Spleen (tissue), 11 donors: ENCODE results near the gene COL5A1. TPM values are rescaled to one million over a fixed set of nuclear protein-coding genes. Genes with fewer than 3 reads are reported as not detected.
"Not testable (repeated sequence)": the region's sequence is repeated elsewhere in the genome, so short reads cannot be mapped to it uniquely, and the experiment has no call there.

Source experiments
- DNase-seq: peaks from one replicate; pipeline ENCODE4 v3.0.0-alpha.2; 2020
- H3K27ac ChIP-seq, 8 donors: fragments of 200-600 bp; sonication (generic) in 7 of 8; 1 replicate in 4 of 8; 2 replicates in 4 of 8; pipeline versions ENCODE4 v1.5.0 to v1.8.0; 2016 to 2021; ENCODE audit warnings: inconsistent platforms in 4 of 8, mild to moderate bottlenecking in 4 of 8, moderate library complexity in 1 of 8
- H3K27me3 ChIP-seq, 7 donors: fragments of 200-600 bp; sonication (generic) in 6 of 7; replicated peaks in 1 of 7; 1 replicate in 4 of 7; 2 replicates in 3 of 7; pipeline versions ENCODE4 v1.5.0 to v1.8.0; 2016 to 2021; ENCODE audit warnings: inconsistent platforms in 3 of 7, mild to moderate bottlenecking in 1 of 7
- H3K36me3 ChIP-seq, 6 donors: fragments of 200-600 bp; sonication (generic) in 5 of 6; 1 replicate in 4 of 6; 2 replicates in 2 of 6; pipeline versions ENCODE4 v1.5.0 to v1.8.0; 2016 to 2021; ENCODE audit warnings: inconsistent platforms in 2 of 6
- H3K4me1 ChIP-seq, 6 donors: fragments of 200-600 bp; sonication (generic) in 5 of 6; 1 replicate in 3 of 6; 2 replicates in 3 of 6; pipeline versions ENCODE4 v1.5.0 to v1.8.0; 2016 to 2021; ENCODE audit warnings: inconsistent platforms in 3 of 6
- H3K4me3 ChIP-seq, 8 donors: fragments of 200-600 bp; sonication (generic) in 7 of 8; 1 replicate in 4 of 8; 2 replicates in 4 of 8; pipeline versions ENCODE4 v1.5.0 to v1.8.0; 2016 to 2021; ENCODE audit warnings: inconsistent platforms in 4 of 8, mild to moderate bottlenecking in 4 of 8, moderate library complexity in 2 of 8
- H3K9me3 ChIP-seq, 8 donors: fragments of 200-600 bp; sonication (generic) in 7 of 8; 1 replicate in 4 of 8; 2 replicates in 4 of 8; pipeline versions ENCODE4 v1.5.0 to v1.8.0; 2016 to 2021; ENCODE audit warnings: inconsistent platforms in 4 of 8
- POLR2A ChIP-seq, 3 donors: fragments of 450-650 bp; IDR thresholded peaks; one replicate each; pipeline ENCODE4 v1.5.1; 2017; ENCODE audit warnings: antibody characterized with exemption in 3 of 3, mild to moderate bottlenecking in 1 of 3
- POLR2AphosphoS5 ChIP-seq, 3 donors: sonication (generic); formaldehyde crosslinking; IDR thresholded peaks; one replicate each; pipeline ENCODE4 v1.5.1; 2017; ENCODE audit warnings: antibody characterized with exemption in 3 of 3
- WGBS, 5 donors: extraction: QIAGEN DNeasy Blood & Tissue Kit in 3 of 5; methylation state at CpG; one replicate each; pipeline versions ENCODE4 v1.1.5 to v1.1.7; 2013 to 2018; 5-methylcytosine and 5-hydroxymethylcytosine counted together
- intact Hi-C: fragments of 100-400 bp; cut with DNase I; formaldehyde crosslinking; loops from one replicate; pipeline ENCODE4 v1.15.0; 2023; ENCODE audit warnings: low total_unique reads
- polyA plus RNA-seq, 3 donors: library from polyadenylated mRNA; stranded (reverse); fragments of 200-250 nt; gene quantifications; one replicate each; pipeline ENCODE4 v1.2.1, GENCODE V29; 2013
- total RNA-seq, 7 donors: library from RNA; depleted of rRNA in 3 of 7; stranded (reverse); fragments of >200 nt in 3 of 7; fragmentation: NEBNext Ultra II Directional in 4 of 7; extraction: Animal tissue kit (Norgen Biotek cat#: 25700) in 4 of 7; gene quantifications; one replicate each; pipeline versions ENCODE4 v1.1.0 to v1.2.1, GENCODE V29; 2016 to 2021
- TF ChIP-seq, protein P1 (sequence below), 11 experiments: fragments of 200-600 bp in 7 of 11; fragments of 450-650 bp in 4 of 11; sonication (generic) in 4 of 11; IDR thresholded peaks in 8 of 11; conservative IDR thresholded peaks in 3 of 11; 1 replicate in 7 of 11; 2 replicates in 4 of 11; pipeline versions ENCODE4 v1.4.0 to v1.8.0; 2016 to 2021; ENCODE audit warnings: antibody characterized with exemption in 11 of 11, inconsistent platforms in 4 of 11, mild to moderate bottlenecking in 1 of 11
- donor health status: healthy with polysubstance abuse.
- donor health status: DM: no; HTN: no; CAD: no; lungs with moderate emphysema.
- donor health status: DM: no; HTN: no; CAD: no.
- donor health status: Bipolar disorder and iron deficiency.
- donor health status: healthy.
- donor health status: DM: no; HTN: no; CAD: no.
- donor health status: DM: yes; HTN: yes; CAD: no.

Gene COL5A1
- total and polyA plus RNA-seq, 10 donors: 2.6 to 50.6 (median 23.7) TPM

DNA sequence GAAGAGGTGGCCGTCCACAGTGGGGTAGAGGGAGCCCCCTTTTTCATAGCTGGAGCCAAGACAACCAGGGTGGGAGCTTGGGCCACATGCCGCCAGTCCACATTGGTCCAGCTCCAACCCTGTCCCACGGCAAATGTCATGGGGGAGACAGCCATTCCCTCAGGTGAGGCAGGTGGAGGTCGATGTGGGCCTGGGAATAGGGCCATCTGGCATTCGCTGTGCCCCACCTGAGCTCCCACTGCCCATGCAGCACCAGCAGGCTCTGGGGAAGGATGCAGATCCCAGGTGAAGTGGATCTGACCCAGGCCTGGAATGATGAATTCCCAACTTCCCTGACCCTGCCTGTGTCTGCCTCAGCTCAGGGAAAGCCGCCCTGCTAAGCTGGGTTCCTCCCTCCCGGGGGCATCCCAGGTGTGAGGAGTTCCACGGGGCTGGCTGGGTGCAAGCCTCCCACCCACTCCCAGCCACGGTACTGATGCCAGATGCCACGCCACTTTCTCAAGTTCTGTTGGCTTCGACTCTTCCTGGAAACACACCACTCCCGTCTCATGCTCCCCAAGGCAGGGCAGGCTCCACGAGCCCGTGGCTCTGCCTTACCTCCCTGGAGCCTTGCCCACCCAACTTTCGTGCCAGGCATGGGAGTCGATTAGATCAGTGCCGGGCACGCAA, 213.8 kb downstream of the COL5A1 start:
- WGBS, 5 donors: 81 to 91% (median 87%) methylated on average over 16 to 18 of the region's 18 CpGs
- H3K27ac ChIP-seq: no peak overlapping the region
- peak; percentile 55 for DNase-seq
- H3K9me3 ChIP-seq: peaks cover 0 to 12% (median 0%) of the 10 kb centered on the region in 8 donors
- TF ChIP-seq POLR2AphosphoS5 (IDR thresholded peaks at IDR 0.05) (no peak), POLR2A (IDR thresholded peaks at IDR 0.05) (no peak)
- TF ChIP-seq, protein P1, sequence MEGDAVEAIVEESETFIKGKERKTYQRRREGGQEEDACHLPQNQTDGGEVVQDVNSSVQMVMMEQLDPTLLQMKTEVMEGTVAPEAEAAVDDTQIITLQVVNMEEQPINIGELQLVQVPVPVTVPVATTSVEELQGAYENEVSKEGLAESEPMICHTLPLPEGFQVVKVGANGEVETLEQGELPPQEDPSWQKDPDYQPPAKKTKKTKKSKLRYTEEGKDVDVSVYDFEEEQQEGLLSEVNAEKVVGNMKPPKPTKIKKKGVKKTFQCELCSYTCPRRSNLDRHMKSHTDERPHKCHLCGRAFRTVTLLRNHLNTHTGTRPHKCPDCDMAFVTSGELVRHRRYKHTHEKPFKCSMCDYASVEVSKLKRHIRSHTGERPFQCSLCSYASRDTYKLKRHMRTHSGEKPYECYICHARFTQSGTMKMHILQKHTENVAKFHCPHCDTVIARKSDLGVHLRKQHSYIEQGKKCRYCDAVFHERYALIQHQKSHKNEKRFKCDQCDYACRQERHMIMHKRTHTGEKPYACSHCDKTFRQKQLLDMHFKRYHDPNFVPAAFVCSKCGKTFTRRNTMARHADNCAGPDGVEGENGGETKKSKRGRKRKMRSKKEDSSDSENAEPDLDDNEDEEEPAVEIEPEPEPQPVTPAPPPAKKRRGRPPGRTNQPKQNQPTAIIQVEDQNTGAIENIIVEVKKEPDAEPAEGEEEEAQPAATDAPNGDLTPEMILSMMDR (IDR thresholded peaks at IDR 0.05 in 8 of 11, conservative IDR thresholded peaks at IDR 0.05 in 3 of 11): no peak
- H3K27me3 ChIP-seq: peaks cover 0 to 34% (median 0%) of the 10 kb centered on the region in 7 donors
- H3K4me3 ChIP-seq: no peak overlapping the region
- intact Hi-C loops: no loop called here
- H3K36me3 ChIP-seq: no peaks in the 10 kb centered on the region
- no peaks in the 10 kb centered on the region for H3K4me1 ChIP-seq

DNA sequence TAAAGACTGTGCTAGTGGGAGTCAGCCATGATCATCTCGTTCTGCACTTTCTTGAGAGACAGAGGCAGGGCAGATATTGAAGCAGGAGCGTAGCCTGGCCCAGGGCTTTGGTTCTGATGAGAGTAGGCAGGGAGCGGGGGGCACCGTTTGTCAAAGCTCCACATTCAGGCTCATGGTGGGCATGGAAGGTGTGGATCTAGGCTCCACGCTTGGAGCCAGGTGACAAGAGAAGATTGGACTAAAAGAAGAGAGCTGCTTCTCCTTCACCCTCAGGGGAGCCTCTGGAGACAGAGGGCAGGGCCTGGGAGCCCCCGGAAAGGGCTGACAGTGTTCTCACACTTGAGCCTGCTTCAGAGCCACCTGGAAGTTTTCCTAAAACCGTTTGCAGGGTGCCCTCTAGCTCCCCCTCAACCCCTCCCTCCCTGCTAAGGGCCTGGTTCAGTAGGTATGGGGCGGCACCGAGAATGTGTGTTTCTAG, 214.3 kb downstream of the COL5A1 start:
- TF ChIP-seq, protein P1 (IDR thresholded peaks at IDR 0.05 in 8 of 11, conservative IDR thresholded peaks at IDR 0.05 in 3 of 11): no peak
- TF ChIP-seq POLR2AphosphoS5 (IDR thresholded peaks at IDR 0.05): no peak
- TF ChIP-seq POLR2A (IDR thresholded peaks at IDR 0.05): no peak
- WGBS, 5 donors: 80 to 90% (median 85%) methylated on average over 9 of the region's 9 CpGs
- H3K36me3 ChIP-seq: no peaks in the 10 kb centered on the region
- H3K9me3 ChIP-seq: peaks cover 0 to 7% (median 0%) of the 10 kb centered on the region in 8 donors
- H3K4me1 ChIP-seq: no peaks in the 10 kb centered on the region
- H3K27ac ChIP-seq: no peak overlapping the region
- DNase-seq: no peak
- intact Hi-C loops: no loop called here
- H3K4me3 ChIP-seq: no peak overlapping the region
- H3K27me3 ChIP-seq: peaks cover 0 to 34% (median 0%) of the 10 kb centered on the region in 7 donors

DNA sequence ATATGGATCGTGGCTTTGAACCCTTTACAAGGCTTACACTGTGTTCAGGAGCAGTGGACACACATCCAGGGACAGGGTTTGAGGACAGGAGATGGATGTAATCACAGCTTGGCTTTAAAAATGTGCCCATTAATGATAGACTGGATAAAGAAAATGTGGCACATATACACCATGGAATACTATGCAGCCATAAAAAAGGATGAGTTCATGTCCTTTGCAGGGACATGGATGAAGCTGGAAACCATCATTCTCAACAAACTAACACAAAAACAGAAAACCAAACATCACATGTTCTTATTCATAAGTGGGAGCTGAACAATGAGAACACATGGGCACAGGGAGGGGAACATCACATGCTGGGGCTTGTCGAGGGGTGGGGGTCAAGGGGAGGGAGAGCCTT, 215.8 kb downstream of the COL5A1 start:
- H3K4me3 ChIP-seq, H3K4me1 ChIP-seq, H3K27ac ChIP-seq, DNase-seq, intact Hi-C loops, H3K9me3 ChIP-seq, H3K36me3 ChIP-seq: not testable (repeated sequence)
- 87 to 94% (median 92%) methylated on average over 2 of the region's 2 CpGs for WGBS, 5 donors
- peaks cover 0 to 34% (median 0%) of the 10 kb centered on the region in 7 donors for H3K27me3 ChIP-seq

DNA sequence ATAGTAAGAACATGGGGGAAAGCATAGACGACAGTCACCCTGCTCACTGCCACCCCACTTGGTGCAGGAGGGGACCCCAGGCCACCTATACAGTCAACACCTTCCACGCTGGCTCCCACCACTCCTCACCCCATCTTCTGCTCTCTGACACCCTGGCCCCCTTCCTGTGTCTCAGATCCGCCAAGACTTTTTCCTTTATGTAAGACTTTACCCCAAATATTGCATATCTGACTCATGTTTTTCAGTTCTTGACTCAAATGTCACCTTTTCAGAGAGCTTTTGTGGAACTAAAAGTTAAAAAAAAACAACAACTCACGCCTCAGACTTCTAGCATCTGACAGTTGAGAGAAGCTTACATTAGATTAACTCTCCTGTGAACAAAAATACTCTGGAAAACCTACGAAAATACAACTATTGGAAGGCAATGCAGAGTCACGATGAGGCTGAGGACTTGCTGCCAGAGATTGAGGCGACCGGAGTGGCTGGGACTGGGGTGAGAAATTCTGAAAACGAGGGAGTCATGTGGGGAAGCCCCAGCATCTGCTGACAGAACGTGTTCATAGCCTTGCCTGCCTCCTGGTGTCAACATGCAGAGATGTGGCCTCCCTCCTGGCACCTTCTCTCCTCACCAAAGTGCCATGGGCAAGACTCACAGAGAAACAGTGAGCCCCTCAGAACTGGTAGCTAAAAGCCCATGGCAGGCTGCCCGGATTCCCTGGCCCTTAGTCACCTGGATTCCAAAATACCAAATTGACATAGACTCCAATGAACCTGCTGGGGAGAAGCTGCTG, 216.6 kb downstream of the COL5A1 start:
- H3K4me1 ChIP-seq: peaks cover 0 to 9% (median 0%) of the 10 kb centered on the region in 6 donors
- 59 to 70% (median 69%) methylated on average over 10 to 11 of the region's 11 CpGs for WGBS, 5 donors
- H3K27ac ChIP-seq: no peak overlapping the region

More for the DNA sequence above, 216.6 kb downstream of the COL5A1 start:
- H3K36me3 ChIP-seq: no peaks in the 10 kb centered on the region
- DNase-seq: no peak
- intact Hi-C loops: no loop called here
- no peak overlapping the region for H3K4me3 ChIP-seq
- H3K9me3 ChIP-seq: peaks cover 0 to 3% (median 0%) of the 10 kb centered on the region in 8 donors
- TF ChIP-seq, protein P1 (IDR thresholded peaks at IDR 0.05 in 8 of 11, conservative IDR thresholded peaks at IDR 0.05 in 3 of 11): no peak
- TF ChIP-seq POLR2AphosphoS5 (IDR thresholded peaks at IDR 0.05) (no peak), POLR2A (IDR thresholded peaks at IDR 0.05) (no peak)
- peaks cover 0 to 34% (median 0%) of the 10 kb centered on the region in 7 donors for H3K27me3 ChIP-seq
